GM21526 (cell line): ENCODE measurements around the gene TANC1.

ENCODE experiments used
- ATAC-seq: cut with Tn5 transposase; IDR thresholded peaks from one replicate; pipeline ENCODE4 v1.9.1; 2021; ENCODE audit warnings: moderate library complexity; ENCODE audit not compliant: unreplicated experiment, low FRiP score

The TANC1 gene

GRCh38 chr2:158968396-158969161 lies at the start of gene TANC1:
TSS of gene TANC1 (plus strand) at chr2:158968640. CDS start at chr2:159065911, 97,271 bp downstream.
- peak; percentile 95 for ATAC-seq

GRCh38 chr2:158921599-158922408 lies 46.6 kb upstream of the TANC1 start:
- no peak for ATAC-seq

GRCh38 chr2:158922601-158923000 lies 45.8 kb upstream of the TANC1 start:
- ATAC-seq = no peak

GRCh38 chr2:158923180-158923594 lies 45.3 kb upstream of the TANC1 start:
- no peak for ATAC-seq

- ATAC-seq = no peak
Measured at GRCh38 chr2:158923641-158924040, 44.8 kb upstream of the TANC1 start.

GRCh38 chr2:158926478-158926948 lies 41.9 kb upstream of the TANC1 start:
- no peak for ATAC-seq

GRCh38 chr2:158928515-158928914 lies 39.9 kb upstream of the TANC1 start:
- no peak for ATAC-seq

- no peak for ATAC-seq
Measured at GRCh38 chr2:158928965-158929364, 39.5 kb upstream of the TANC1 start.

GRCh38 chr2:158931572-158931971 lies 36.9 kb upstream of the TANC1 start:
- no peak for ATAC-seq

- no peak for ATAC-seq
Measured at GRCh38 chr2:158932131-158932645, 36.3 kb upstream of the TANC1 start.

- ATAC-seq = no peak
Measured at GRCh38 chr2:158934170-158934569, 34.3 kb upstream of the TANC1 start.

- no peak for ATAC-seq
Measured at GRCh38 chr2:158935617-158936016, 32.8 kb upstream of the TANC1 start.

GRCh38 chr2:158936978-158937377 lies 31.5 kb upstream of the TANC1 start:
- no peak for ATAC-seq

GRCh38 chr2:158940356-158940755 lies 28.1 kb upstream of the TANC1 start:
- no peak for ATAC-seq

GRCh38 chr2:158943973-158944372 lies 24.5 kb upstream of the TANC1 start:
- no peak for ATAC-seq

- no peak for ATAC-seq
Measured at GRCh38 chr2:158948964-158949699, 19.3 kb upstream of the TANC1 start.

- ATAC-seq = no peak
Measured at GRCh38 chr2:158953454-158953853, 15.0 kb upstream of the TANC1 start.

GRCh38 chr2:158953926-158954763 lies 14.3 kb upstream of the TANC1 start:
- no peak for ATAC-seq

- no peak for ATAC-seq
Measured at GRCh38 chr2:158955842-158956365, 12.5 kb upstream of the TANC1 start.

GRCh38 chr2:158958365-158958764 lies 10.1 kb upstream of the TANC1 start:
- ATAC-seq = no peak
